GM21515 (cell line): ENCODE data around the gene TNFRSF6B.

Experiments
- ATAC-seq: cut with Tn5 transposase; IDR thresholded peaks from one replicate; pipeline ENCODE4 v1.9.1; 2021; ENCODE audit not compliant: unreplicated experiment

Gene TNFRSF6B

GRCh38 chr20:63682384-63683139, 13.9 kb upstream of the TNFRSF6B start:
- ATAC-seq: no peak

DNA sequence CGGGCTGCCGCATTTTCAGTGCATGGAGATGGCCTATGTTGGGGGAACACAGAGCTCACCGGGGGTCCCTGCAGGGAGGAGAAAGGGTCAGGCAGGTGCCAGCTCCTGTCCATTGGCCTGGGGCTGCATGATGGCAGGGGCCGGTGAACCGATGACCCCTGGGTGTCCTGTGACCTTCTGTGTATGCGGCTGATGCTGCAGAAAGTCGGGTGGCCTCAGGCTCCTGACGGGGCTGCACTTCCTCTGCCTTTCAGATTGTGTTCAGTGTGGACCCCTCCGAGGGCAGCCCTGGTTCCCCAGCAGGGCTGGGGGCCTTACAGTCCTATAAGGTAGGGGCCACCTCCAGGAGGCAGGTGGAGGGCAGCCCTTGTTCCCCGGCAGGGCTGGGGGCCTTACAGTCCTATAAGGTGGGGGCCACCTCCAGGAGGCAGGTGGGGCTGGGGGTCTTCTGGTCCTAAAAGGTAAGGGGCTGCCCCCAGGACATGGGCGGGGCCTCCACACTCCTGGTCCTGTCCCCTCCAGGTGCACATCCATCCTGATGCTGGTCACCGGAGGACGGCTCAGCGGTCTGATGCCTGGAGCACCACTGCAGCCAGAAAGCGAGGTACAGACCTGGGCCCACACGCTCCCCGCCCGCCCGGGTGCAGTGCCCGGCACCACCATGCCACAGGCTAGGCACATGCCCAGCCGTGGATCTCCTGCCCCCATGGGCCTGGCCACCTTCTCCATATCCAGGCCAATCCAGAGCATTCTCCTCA, 11.0 kb upstream of the TNFRSF6B start:
- no peak for ATAC-seq

- no peak for ATAC-seq
Measured at GRCh38 chr20:63686094-63686491, 10.4 kb upstream of the TNFRSF6B start.

- no peak for ATAC-seq
Measured at GRCh38 chr20:63686492-63687321, 9.7 kb upstream of the TNFRSF6B start.

- ATAC-seq: no peak
Measured at GRCh38 chr20:63687419-63688178, 8.9 kb upstream of the TNFRSF6B start.

DNA sequence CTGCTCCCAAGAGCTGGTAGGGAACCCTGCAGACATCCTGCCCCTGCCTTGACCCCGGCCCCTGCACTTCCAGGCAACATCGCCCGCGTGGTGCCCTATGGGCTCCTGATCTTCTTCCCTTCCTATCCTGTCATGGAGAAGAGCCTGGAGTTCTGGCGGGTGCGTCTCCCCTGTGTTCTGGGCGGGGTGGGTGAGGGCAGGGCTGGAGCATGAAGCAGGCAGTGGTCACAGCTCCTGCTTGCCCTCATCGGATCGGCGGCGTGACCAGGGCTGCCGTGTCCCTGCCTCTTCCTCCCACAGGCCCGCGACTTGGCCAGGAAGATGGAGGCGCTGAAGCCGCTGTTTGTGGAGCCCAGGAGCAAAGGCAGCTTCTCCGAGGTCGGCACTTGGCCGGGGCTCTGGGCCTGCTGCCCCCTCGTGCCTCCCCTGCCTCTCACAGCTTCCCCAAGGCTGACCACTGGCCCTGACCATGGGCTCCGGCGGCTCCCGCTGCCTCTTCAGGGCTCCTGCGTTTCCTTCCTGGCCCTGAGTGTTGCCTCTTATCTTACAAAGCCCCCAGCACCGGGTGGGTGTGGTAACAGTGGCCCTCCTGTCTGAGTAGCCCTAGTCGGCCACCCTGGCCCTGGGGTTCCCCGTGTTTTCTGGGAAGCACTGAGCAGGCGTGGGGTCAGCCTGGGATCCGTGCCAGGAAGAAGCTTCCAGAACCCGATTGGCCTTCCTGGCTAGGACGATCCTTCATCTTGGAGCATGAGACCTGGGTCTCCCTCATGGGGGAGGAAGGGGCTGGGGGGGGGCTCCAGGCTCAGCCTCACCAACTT, 8.0 kb upstream of the TNFRSF6B start:
- no peak for ATAC-seq

DNA sequence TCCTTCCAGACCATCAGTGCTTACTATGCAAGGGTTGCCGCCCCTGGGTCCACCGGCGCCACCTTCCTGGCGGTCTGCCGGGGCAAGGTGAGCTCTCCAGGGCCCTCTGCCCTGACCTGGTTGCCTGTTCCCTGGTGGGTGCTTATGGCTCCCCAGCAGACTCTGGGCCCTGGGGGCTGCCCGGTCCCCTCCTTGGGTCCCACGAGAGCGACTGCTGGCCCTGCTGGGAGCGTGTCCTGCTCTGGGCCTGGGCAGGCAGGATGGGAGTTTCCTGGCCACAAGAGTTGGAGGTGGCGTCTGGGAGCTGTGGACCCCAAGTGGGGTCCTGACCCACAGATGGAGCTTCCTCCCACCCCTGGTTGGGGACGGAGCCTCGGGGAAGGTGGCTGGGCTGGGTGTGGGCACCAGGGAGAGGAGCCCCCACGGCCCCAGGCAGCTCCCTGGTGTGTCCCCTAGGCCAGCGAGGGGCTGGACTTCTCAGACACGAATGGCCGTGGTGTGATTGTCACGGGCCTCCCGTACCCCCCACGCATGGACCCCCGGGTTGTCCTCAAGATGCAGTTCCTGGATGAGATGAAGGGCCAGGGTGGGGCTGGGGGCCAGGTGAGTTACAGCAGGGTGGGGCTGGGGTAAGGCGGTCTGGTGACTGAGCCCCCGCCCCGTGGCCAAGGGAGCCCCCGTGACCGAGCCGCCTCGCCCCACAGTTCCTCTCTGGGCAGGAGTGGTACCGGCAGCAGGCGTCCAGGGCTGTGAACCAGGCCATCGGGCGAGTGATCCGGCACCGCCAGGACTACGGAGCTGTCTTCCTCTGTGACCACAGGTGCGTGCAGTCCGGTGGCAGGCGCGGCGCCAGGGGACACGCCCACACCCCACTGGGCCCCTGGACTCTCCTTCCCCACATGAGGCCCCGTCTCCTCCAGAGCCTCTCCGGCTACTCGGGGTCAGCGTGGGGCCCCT, 7.1 kb upstream of the TNFRSF6B start:
- ATAC-seq: no peak

DNA sequence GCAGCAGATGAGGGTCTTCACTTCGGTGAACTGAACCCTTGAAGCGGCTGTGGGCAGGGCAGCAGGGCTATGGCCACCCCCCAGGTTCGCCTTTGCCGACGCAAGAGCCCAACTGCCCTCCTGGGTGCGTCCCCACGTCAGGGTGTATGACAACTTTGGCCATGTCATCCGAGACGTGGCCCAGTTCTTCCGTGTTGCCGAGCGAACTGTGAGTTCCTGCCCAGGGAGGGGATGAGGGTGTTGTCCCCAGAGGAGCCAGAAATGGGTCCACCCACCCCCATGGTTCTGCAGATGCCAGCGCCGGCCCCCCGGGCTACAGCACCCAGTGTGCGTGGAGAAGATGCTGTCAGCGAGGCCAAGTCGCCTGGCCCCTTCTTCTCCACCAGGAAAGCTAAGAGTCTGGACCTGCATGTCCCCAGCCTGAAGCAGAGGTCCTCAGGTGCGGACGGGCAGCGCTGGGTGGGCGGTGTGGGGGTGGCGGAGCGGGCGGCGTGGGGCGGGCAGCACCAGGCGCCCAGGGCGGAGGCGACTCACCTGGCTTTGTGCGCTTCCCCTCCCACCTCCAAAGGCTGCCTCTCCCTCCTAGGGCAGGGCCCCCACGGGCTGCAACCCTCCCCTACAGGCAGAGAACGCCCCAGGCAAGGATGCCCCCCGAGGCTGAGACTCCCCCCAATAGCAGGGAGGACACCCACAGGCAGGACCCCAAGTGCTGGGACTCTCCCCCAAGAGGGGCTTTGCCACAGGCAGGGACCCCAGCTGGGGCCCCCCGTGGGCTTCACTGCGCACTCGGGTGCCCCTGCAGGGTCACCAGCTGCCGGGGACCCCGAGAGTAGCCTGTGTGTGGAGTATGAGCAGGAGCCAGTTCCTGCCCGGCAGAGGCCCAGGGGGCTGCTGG, 6.2 kb upstream of the TNFRSF6B start:
- ATAC-seq: no peak

DNA sequence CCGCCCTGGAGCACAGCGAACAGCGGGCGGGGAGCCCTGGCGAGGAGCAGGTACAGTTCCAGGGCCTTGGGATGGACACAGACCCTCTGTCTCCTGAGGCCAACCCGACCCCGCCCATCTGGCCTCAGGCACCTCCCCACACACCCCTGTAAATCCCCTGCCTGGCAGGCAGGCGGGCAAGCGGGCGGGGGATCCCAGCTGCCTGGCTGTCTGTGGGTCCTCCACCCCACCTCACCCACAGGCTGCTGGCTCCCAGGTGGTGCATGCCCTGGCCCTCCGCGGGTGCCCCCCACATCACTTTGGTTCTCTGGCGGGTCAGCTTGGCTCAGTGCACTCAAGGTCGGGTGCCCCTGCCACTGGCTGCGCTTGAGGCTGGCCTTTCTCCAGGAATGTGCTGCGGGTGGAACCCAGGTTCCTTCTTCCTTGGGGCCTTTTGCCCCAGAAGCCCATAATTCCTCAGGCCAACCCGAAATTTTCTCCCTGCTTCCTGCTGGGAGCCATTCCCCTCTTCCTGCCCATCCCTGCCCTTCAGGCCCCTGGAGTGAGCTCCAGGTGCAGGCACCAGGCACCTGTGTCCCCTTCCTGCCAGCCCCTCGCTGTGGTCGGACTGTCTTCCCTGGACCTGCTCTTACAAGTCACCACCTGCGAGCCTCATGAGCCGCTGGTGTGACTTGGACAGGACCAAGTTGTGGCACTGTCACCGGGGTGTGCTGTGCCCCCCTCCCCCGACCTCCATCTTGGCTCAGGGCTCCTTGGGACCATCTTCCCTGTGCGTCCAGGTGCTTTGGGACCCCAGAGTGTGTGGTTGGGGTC, 5.3 kb upstream of the TNFRSF6B start:
- no peak for ATAC-seq

- ATAC-seq: no peak
Measured at GRCh38 chr20:63691711-63692435, 4.6 kb upstream of the TNFRSF6B start.

DNA sequence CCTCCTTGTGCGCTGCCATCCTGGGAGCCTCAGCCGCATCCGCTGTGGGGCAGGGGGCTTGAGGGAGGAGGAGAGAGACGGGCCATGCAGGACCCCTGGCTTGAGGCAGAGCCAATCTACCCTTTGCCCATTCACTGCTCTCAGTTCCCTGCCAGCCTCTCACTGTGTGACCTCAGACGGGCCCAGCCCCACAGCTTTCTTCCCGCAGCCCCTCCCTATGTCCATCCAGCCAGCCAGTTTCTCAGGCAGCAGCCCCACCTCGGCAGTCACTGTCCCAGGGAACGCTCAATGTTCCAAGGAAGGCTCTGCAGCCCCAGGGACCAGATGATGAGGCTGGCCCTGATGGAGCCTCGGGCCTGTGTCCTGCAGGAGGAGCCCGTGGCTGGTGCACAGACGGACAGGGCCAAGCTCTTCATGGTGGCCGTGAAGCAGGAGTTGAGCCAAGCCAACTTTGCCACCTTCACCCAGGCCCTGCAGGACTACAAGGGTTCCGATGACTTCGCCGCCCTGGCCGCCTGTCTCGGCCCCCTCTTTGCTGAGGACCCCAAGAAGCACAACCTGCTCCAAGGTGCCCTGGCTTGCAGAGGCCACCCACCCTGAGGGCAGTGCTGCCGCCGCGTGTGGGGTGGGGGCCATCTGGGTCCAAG, 3.9 kb upstream of the TNFRSF6B start:
- ATAC-seq: no peak

GRCh38 chr20:63693083-63693732, 3.2 kb upstream of the TNFRSF6B start:
- ATAC-seq: no peak

GRCh38 chr20:63693733-63694583, 2.5 kb upstream of the TNFRSF6B start:
- ATAC-seq: no peak

DNA sequence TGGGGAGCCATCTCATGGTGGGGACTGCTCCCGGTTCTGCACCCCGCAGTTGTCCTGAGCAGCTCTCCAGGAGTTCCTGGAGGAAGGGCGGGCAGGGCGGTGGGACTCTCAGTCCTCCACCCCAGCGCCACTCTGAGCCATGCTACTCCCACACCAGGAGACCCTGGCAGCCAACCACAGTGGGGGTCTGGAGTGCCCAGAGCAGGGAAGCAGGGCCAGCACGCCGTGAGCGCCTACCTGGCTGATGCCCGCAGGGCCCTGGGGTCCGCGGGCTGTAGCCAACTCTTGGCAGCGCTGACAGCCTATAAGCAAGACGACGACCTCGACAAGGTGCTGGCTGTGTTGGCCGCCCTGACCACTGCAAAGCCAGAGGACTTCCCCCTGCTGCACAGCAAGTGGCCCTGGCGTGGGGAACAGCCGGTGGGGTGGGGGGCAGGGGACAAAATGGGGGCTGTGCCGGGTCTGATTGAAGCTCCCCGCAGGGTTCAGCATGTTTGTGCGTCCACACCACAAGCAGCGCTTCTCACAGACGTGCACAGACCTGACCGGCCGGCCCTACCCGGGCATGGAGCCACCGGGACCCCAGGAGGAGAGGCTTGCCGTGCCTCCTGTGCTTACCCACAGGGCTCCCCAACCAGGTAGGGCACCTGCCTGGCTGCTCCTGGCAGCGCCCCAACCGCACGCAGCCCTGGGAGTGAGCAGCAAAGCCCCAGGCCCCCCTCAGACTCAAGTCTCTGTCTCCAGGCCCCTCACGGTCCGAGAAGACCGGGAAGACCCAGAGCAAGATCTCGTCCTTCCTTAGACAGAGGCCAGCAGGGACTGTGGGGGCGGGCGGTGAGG, 1.6 kb upstream of the TNFRSF6B start:
- no peak for ATAC-seq
